Activated gamma-delta T cell treated with anti-CD3 and anti-CD28 coated beads, Interleukin-2, amount 50 U/mL, for 16 hours (primary cell): Measurements from ENCODE around the gene ANO7.

Experiments
- DNase-seq: peaks from one replicate; pipeline ENCODE4 v3.0.0-alpha.2; 2020; ENCODE audit warnings: low read depth

The ANO7 gene

GRCh38 chr2:241158546-241158900 lies 30.0 kb upstream of the ANO7 start:
- DNase-seq: no peak

GRCh38 chr2:241159116-241159515 lies 29.4 kb upstream of the ANO7 start:
- DNase-seq: no peak

- no peak for DNase-seq
Observed at GRCh38 chr2:241160318-241160717, 28.2 kb upstream of the ANO7 start.

GRCh38 chr2:241161646-241162281 lies 26.7 kb upstream of the ANO7 start:
- no peak for DNase-seq

- no peak for DNase-seq
Observed at GRCh38 chr2:241163601-241164118, 24.8 kb upstream of the ANO7 start.

- no peak for DNase-seq
Observed at GRCh38 chr2:241168366-241168765, 20.1 kb upstream of the ANO7 start.

- DNase-seq: no peak
Observed at GRCh38 chr2:241173557-241173956, 14.9 kb upstream of the ANO7 start.

GRCh38 chr2:241177526-241178334 lies 10.7 kb upstream of the ANO7 start:
- no peak for DNase-seq

GRCh38 chr2:241178961-241179360 lies 9.5 kb upstream of the ANO7 start:
- DNase-seq: no peak

GRCh38 chr2:241179899-241180298 lies 8.6 kb upstream of the ANO7 start:
- no peak for DNase-seq

GRCh38 chr2:241180495-241180894 lies 8.0 kb upstream of the ANO7 start:
- DNase-seq: no peak

GRCh38 chr2:241182126-241182525 lies 6.4 kb upstream of the ANO7 start:
- no peak for DNase-seq

GRCh38 chr2:241182531-241183133 lies 5.8 kb upstream of the ANO7 start:
- no peak for DNase-seq

- no peak for DNase-seq
Observed at GRCh38 chr2:241183221-241183620, 5.3 kb upstream of the ANO7 start.

- no peak for DNase-seq
Observed at GRCh38 chr2:241184901-241185300, 3.6 kb upstream of the ANO7 start.

- no peak for DNase-seq
Observed at GRCh38 chr2:241185961-241186360, 2.5 kb upstream of the ANO7 start.

GRCh38 chr2:241187101-241187917 lies 1.2 kb upstream of the ANO7 start:
- DNase-seq: no peak

- DNase-seq: no peak
Observed at GRCh38 chr2:241187918-241188234, 601 bp upstream of the ANO7 start.

GRCh38 chr2:241189093-241189855 lies 797 bp downstream of the ANO7 start:
- no peak for DNase-seq

GRCh38 chr2:241189856-241190201 lies 1.4 kb downstream of the ANO7 start:
- no peak for DNase-seq

- DNase-seq: no peak
Observed at GRCh38 chr2:241190291-241190981, 2.0 kb downstream of the ANO7 start.
